ENCODE measurements around the gene RNLS. TPM values are rescaled to one million over a fixed set of nuclear protein-coding genes. Genes with fewer than 3 reads are reported as not detected.
"Not testable (repeated sequence)": the region's sequence is repeated elsewhere in the genome, so short reads cannot be mapped to it uniquely, and the experiment has no call there.

RNLS gene
- total and polyA plus RNA-seq, 2 of the 8 experiments (the other 6 are each of a cell fraction or from before 2014, with no cell fraction given), result 7.5 to 12.7 TPM

GRCh38 chr10:88309365-88309764 is 273.8 kb downstream of the RNLS start (continued):
- no peak for TF ChIP-seq MAFK (IDR thresholded peaks at IDR 0.05; ENCODE audit: low read depth, low read length)
- no peak for TF ChIP-seq ZNF274 (IDR thresholded peaks at IDR 0.05; ENCODE audit: borderline replicate concordance, extremely low read depth, low read length)
- TF ChIP-seq TAF1 (IDR thresholded peaks at IDR 0.05; ENCODE audit: low read depth, low read length), result no peak
- TF ChIP-seq GABPA (IDR thresholded peaks at IDR 0.05; ENCODE audit: borderline replicate concordance, insufficient read depth, low read length), result no peak

- WGBS, 2 experiments (ENCODE audit: extremely low coverage in 1 of 2, insufficient coverage in 1 of 2, insufficient read length in 1 of 2, insufficient replicate concordance in 2 of 2, low coverage in 1 of 2, low lambda C conversion rate in 2 of 2, missing lambda C conversion rate in 1 of 2), result 77% methylated on average over 2 of the region's 2 CpGs; no CpG with 5 or more reads in 1 of the 2 experiments
Measured at GRCh38 chr10:88308361-88308760, 274.8 kb downstream of the RNLS start.

More at GRCh38 chr10:88308361-88308760, 274.8 kb downstream of the RNLS start:
- H3K23me2 ChIP-seq (ENCODE audit: low read depth, low read length); H2BK12ac ChIP-seq (ENCODE audit: low read depth, low read length); H3K56ac ChIP-seq (replicated peaks; ENCODE audit: insufficient read length, low read depth, low read length); H4K20me1 ChIP-seq (replicated peaks in 1 of 2; ENCODE audit: control insufficient read depth in 1 of 2, insufficient read depth in 2 of 2, low read length in 2 of 2); DNase-seq (ENCODE audit: low read depth in 1 of 2, low spot score in 2 of 2); H4K91ac ChIP-seq (replicated peaks; ENCODE audit: insufficient read length, low read length); H3K14ac ChIP-seq (ENCODE audit: insufficient read length); H2BK15ac ChIP-seq (ENCODE audit: low read length); H3K4me3 ChIP-seq (ENCODE audit: extremely low read depth in 1 of 4, insufficient read depth in 2 of 4, low read depth in 3 of 4, low read length in 4 of 4); H3K27me3 ChIP-seq (replicated peaks in 1 of 4; ENCODE audit: control insufficient read depth in 3 of 4, extremely low read depth in 1 of 4, insufficient read depth in 3 of 4, low read length in 3 of 4); H2BK5ac ChIP-seq (ENCODE audit: low read depth, low read length); H3K79me2 ChIP-seq (ENCODE audit: control insufficient read depth in 1 of 2, insufficient read depth in 2 of 2, low read length in 2 of 2); CTCF ChIA-PET (ENCODE audit: partially characterized antibody); H2AK5ac ChIP-seq (ENCODE audit: low read depth, low read length); H3K9ac ChIP-seq (replicated peaks in 1 of 4; ENCODE audit: extremely low read depth in 1 of 4, low read depth in 3 of 4, low read length in 3 of 4); H3K23ac ChIP-seq (ENCODE audit: insufficient read length); H4K5ac ChIP-seq (ENCODE audit: insufficient read length, low read depth, low read length); FAIRE-seq; H3K4ac ChIP-seq (replicated peaks; ENCODE audit: insufficient read length, low read depth, low read length); H3K9me3 ChIP-seq (ENCODE audit: insufficient read depth in 2 of 2, low read depth in 1 of 2, low read length in 1 of 2); H3K79me1 ChIP-seq (ENCODE audit: low read depth, low read length); H3K18ac ChIP-seq (ENCODE audit: extremely low read depth, low read length); H2BK20ac ChIP-seq (ENCODE audit: low read length); H4K8ac ChIP-seq (ENCODE audit: extremely low read depth, insufficient read depth, low read length); H2BK120ac ChIP-seq (replicated peaks; ENCODE audit: low read depth, low read length); POLR2A ChIA-PET (ENCODE audit: partially characterized antibody); H2AFZ ChIP-seq (ENCODE audit: low read length); H3K4me1 ChIP-seq (replicated peaks in 1 of 4; ENCODE audit: control insufficient read depth in 3 of 4, insufficient read depth in 4 of 4, low read length in 3 of 4); H3K27ac ChIP-seq (ENCODE audit: low read depth, low read length); H3K4me2 ChIP-seq (ENCODE audit: insufficient read depth in 1 of 2, low read depth in 2 of 2, low read length in 2 of 2); H3K36me3 ChIP-seq (ENCODE audit: control insufficient read depth in 2 of 4, insufficient read depth in 4 of 4, low read length in 3 of 4): not testable (repeated sequence)
